ENCODE measurements around the gene ADAMTSL1. TPM values are rescaled to one million over a fixed set of nuclear protein-coding genes. Genes with fewer than 3 reads are reported as not detected.

Gene ADAMTSL1
- total and polyA plus RNA-seq, 2 of the 8 experiments (the other 6 are each of a cell fraction or from before 2014, with no cell fraction given), result 0.84 to 1.1 TPM

DNA sequence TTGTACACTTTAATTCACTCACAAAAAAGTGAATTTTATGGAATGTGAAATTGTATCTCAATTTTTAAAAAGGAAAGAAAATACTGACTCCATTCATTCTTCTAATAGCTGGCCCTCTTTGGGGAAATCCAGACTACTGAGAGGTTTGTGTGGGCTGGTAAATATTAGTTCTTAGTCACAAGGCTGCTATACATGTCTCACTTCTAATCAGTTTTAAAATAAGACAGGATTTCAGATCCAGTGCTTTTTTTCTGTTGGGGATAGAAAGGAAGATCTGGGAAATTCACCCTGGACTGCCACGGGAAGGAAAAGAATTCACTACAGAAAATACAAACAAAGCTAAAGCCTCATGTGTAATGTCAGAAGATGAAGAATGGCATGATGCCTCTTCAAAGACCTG lies 32.7 kb upstream of the ADAMTSL1 start (continued):
- TF ChIP-seq SRF (IDR thresholded peaks at IDR 0.05; ENCODE audit: low read depth, low read length), result no peak
- no peak for TF ChIP-seq POLR2A (IDR thresholded peaks at IDR 0.05; ENCODE audit: control extremely low read depth in 1 of 2, low read depth in 2 of 2, low read length in 2 of 2)
- TF ChIP-seq SAP30 (IDR thresholded peaks at IDR 0.05; ENCODE audit: insufficient read depth, insufficient replicate concordance, low read length), result no peak

Measured in H1 (cell line).